Fibroblast of lung (primary cell): ENCODE measurements around the gene PALB2.

Experiments
- EZH2 ChIP-seq: IDR thresholded peaks from 2 replicates; pipeline ENCODE4 v1.5.1; 2012; ENCODE audit warnings: low read length, control low read depth, mild to moderate bottlenecking; ENCODE audit errors: missing control alignments
- TF ChIP-seq, protein P1 (sequence below), 2 donors: IDR thresholded peaks in 1 of 2; conservative IDR thresholded peaks in 1 of 2; 1 replicate in 1 of 2; 2 replicates in 1 of 2; pipeline ENCODE4 v1.5.1; 2011 to 2012; ENCODE audit warnings: low read length in 2 of 2, control low read depth in 1 of 2, inconsistent platforms in 1 of 2, low read depth in 1 of 2, mild to moderate bottlenecking in 1 of 2

DNA sequence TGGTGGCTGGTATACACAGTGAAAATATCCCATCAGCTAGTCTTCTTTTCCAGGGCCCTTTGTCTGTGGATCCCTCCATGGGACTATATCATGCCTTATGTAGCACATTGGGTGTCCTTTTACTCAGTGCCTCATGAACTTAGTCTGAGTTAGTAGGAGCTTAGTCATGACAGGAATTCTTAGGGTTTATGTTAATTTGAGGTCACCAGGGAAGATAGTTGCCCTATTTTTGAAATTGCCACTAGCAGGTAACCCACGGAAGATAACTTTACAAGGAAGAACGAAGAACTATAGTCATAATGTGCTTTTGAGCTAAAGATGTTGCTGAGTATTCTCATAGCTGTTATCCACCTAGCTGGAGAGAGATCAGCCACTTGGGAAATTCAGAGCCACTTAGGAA, 22.8 kb upstream of the PALB2 start:
- TF ChIP-seq, protein P1, sequence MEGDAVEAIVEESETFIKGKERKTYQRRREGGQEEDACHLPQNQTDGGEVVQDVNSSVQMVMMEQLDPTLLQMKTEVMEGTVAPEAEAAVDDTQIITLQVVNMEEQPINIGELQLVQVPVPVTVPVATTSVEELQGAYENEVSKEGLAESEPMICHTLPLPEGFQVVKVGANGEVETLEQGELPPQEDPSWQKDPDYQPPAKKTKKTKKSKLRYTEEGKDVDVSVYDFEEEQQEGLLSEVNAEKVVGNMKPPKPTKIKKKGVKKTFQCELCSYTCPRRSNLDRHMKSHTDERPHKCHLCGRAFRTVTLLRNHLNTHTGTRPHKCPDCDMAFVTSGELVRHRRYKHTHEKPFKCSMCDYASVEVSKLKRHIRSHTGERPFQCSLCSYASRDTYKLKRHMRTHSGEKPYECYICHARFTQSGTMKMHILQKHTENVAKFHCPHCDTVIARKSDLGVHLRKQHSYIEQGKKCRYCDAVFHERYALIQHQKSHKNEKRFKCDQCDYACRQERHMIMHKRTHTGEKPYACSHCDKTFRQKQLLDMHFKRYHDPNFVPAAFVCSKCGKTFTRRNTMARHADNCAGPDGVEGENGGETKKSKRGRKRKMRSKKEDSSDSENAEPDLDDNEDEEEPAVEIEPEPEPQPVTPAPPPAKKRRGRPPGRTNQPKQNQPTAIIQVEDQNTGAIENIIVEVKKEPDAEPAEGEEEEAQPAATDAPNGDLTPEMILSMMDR (conservative IDR thresholded peaks at IDR 0.05 in 1 of 2, IDR thresholded peaks at IDR 0.05 in 1 of 2; ENCODE audit: low read depth in 1 of 2, low read length in 2 of 2) = no peak
- no peak for TF ChIP-seq EZH2
